ENCODE results near the gene UBAP2L. TPM values are rescaled to one million over a fixed set of nuclear protein-coding genes. Genes with fewer than 3 reads are reported as not detected.
"Not testable (repeated sequence)": the region's sequence is repeated elsewhere in the genome, so short reads cannot be mapped to it uniquely, and the experiment has no call there.

UBAP2L gene
- total RNA-seq, 1 donor from 2014 or later: 230 TPM

DNA sequence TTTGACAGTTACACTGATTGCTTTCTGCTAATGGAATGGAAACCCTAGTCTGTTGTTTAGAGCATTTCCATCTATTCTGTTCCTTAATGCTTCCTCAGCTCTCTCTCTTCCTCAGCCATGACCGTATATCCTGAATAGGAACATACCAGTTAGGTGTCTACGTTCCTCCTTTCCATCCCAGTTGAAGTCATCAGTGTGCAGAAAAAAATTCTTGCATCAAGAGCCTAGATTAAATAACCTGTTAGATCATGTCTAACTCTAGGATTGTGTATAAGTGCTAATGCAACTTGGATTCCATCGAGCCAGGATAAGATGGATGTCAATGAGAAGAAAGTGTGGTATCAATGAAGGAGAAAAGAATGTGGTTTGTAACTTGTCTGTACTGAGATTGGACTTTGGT is 18.7 kb downstream of the UBAP2L start:
- intact Hi-C loops (cut with micrococcal nuclease): no loop called here

DNA sequence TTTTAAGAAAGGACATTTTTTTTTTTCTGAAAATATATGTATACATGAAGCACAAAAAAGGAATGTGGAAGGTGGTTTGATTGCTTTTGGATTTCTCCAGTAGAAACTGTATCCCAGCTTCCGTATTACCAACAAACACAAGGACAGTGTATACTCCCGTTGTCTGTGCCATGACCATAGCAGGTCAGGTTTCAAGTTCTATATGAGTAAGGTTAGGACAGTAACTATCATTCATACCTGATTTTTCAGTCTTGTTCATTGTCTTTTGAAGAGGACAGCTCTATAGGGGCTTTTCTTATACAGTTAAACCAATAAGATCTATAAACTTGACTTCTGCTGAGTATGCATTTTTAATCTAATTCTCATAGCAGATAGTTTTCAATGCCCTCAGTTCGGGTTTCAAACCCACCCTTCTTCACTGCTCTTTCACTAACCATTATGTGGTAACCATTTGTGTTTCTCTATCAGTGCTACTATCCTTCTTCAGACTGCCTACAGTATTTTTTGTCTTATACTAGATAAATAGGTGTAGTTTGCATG is 19.6 kb downstream of the UBAP2L start:
- intact Hi-C loops (cut with micrococcal nuclease): no loop called here

DNA sequence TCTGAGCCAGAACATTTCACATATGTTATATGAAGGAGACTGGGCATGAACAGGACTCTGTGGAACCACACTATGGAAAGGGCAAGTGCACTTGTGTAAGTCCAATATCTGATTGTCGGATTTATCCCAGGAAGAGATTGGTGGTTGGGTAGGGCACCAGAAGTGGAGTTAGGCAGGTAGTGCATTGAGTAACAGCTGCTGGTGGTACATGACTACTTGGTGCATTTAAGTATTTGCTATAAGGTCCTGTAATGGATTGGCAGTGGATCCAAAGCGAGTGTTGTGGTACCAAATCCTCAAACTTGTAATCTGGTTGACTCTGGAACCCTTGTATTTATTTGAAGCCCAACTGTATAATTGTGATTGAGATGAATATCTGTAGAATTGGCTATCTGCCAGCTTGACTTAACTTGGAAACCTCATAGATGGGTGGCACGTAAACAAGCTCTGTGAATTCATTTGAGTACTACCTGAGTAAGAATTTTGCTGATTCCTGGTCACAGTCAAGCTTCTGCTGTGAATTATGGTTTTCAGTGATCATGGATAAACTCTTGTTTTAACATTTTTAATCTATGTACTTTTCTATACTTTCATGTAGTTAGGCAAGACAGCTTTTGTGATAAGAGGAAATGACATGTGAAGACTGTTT is 21.1 kb downstream of the UBAP2L start:
- intact Hi-C loops (cut with micrococcal nuclease): no loop called here

DNA sequence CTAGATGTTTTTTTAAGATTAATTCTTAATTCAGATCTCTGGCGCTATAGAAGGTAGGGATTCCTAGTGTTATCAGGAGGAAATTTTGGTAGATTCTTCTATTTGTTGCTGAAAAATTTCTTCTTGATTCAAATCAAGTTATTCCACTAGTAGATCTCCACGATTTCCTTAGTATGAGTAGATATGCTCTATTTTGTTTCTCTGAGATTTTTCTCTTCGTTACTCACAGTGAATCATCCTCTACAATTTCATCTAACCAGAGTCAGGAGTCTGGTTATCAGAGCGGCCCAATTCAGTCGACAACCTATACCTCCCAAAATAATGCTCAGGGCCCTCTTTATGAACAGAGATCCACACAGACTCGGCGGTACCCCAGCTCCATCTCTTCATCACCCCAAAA is 32.9 kb downstream of the UBAP2L start:
- intact Hi-C loops (cut with micrococcal nuclease): no loop called here

DNA sequence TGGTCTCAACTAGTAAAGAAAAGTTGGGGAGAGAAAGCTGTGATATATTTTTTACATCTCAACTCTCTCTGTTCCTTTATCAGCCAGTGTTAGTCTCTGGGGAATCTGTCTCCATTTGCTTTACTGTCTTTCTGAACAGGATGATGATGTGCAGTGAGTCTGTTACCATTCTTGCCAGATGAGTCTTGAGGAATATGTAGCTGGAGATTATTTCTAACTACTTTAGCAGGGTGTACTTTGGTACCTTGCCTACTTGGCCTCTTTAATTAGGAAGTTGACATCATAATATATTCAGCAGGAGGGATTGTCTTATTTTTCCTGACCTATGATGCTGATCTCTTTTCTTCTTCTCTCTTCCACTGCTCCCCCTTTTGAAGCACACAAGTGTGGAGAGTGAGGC is 35.9 kb downstream of the UBAP2L start:
- intact Hi-C loops (cut with micrococcal nuclease): no loop called here

DNA sequence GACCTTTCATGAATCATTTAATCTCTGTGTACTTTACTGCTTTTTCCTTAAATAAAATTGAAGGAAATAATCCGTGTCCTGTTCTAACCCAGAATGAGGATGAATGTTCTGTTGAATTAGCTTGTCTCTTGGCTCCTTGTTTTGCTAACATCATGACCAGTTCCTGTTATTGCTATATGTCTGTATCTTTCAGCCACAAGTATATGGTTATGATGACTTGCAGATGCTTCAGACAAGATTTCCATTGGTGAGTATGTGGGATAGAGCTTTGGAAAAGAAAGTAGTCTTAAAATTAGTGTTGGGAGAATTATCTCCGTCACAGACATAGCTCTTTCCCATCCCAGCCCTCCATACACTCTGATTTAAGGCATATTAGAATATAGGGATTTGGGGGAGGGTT is 38.0 kb downstream of the UBAP2L start:
- intact Hi-C loops (cut with micrococcal nuclease): no loop called here

DNA sequence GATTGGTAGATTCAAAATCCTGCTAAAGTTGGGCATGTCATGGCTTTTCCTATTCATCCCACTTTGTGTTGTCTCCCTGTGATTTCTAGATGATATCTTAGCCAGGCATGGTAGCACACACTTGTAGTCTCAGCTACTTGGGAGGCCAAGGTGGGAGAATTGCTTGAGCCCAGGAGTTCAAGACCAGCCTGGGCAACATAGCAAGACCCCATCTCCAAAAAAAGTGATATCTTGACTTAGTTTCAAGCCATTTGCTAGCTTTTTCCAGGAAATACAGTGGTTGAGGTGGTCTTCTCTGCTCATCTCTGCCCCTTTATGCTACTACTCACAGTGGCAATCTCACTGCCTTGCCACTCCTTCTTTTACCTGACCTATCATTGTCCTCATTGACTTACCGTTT is 39.4 kb downstream of the UBAP2L start:
- intact Hi-C loops (cut with micrococcal nuclease): no loop called here

DNA sequence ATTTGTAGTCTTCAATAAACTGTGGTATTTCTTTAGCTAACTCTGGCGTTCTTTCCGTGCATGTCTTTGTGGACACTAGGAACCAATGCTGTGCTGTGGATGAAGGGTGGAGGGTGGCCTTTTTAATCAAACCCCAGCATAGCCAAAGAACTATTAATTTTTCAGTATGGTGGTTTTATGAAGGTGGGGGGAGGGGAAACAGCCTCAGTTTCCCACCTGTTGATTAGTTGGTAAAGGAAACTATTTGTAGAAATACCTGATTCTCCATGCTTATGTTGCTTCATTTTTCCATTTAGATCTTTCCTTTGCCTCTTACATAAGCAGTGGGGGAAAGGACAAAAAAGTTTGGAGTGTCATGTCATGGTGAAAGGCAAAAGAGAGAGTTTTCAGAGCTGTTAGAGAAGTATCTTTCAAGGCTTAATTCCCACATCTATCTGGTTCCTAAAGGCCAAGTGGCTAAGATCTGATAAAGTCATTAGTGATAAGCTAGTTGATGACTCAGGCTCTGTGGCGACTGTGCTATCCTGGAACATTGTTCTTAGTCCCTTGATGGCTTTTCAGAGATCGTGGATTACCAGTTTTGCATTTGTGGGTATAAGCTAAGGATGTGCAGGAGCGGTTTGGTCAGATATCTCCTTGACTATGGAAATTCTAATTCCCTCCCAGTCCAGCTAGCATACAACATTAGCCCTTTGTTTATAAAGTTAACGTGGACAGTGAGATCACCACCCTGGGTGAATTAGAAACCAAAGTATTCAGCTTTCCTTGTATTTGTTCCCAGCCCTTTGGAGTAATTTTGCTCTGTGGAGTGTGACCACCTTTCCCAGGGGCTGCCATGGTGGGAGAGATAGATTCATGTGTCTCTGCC is 42.9 kb downstream of the UBAP2L start:
- intact Hi-C loops (cut with micrococcal nuclease): loop anchor here (2.0 kb wide), 1 partner anchor 105 kb away; no protein-coding TSS in a partner anchor

DNA sequence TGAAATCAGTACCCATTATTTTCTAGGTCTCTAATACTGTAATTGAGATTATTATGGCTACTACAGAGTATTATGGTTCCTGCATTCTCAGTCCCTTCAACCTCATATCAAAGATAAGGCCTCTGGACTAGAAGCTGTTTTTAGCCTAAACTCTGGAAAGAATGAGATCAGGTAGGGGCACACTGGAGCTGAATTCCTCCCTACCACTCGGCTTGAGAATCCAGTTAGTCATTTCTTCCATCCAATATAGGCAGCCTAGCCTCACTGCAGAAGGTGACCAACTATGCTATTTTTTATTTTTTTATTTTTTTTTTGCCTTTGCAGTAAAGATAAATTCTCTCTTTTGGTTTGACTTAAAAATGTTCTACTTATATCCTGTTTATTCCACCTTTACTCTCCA is 43.7 kb downstream of the UBAP2L start:
- intact Hi-C loops (cut with micrococcal nuclease): loop anchor here (2.0 kb wide), 1 partner anchor 106 kb away; no protein-coding TSS in a partner anchor

DNA sequence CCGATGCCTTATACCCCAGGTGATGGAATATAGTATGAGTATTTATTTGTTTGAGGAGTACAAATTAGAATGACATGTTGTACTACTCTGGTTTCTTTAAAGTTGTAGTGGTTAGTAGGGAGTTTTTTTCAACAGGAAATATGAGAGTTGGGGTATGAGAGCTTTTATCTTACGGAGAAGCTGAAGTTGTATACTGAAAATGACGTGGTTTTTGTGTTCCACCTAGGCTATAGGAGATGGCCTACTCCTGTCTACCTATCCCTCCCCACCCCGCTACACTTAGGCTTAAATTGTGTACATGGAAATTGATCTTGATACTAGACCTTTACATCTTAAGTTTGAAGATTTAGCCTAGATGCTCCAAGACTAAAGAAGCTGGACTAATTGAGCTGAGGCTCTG is 44.8 kb downstream of the UBAP2L start:
- intact Hi-C loops (cut with micrococcal nuclease): loop anchor here (1.0 to 2.0 kb wide), 3 partner anchors 45 to 107 kb away; partner anchors contain the start of gene UBAP2L

DNA sequence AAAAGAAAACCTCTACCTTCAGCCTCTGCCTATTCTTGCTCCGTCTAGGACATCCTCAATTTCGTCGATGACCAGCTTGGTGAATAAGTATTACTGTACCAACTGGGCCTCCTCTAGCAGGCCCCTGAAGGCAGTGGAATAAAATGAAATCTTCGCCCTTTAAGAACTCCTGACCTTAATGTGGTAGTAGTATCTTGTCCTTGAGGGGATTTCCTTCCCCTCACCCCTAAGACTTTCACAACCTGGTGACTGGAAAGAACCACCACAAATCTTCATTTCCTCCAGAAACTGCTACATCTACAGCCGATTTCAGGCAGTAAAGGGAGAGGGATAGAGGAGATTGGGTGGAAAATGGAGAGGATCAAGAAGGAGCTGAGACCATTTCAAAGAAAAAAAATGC is 50.1 kb downstream of the UBAP2L start:
- intact Hi-C loops (cut with micrococcal nuclease): loop anchor here (5.0 to 10.0 kb wide), 2 partner anchors 476 to 639 kb away; partner anchors contain the start of gene CHTOP

DNA sequence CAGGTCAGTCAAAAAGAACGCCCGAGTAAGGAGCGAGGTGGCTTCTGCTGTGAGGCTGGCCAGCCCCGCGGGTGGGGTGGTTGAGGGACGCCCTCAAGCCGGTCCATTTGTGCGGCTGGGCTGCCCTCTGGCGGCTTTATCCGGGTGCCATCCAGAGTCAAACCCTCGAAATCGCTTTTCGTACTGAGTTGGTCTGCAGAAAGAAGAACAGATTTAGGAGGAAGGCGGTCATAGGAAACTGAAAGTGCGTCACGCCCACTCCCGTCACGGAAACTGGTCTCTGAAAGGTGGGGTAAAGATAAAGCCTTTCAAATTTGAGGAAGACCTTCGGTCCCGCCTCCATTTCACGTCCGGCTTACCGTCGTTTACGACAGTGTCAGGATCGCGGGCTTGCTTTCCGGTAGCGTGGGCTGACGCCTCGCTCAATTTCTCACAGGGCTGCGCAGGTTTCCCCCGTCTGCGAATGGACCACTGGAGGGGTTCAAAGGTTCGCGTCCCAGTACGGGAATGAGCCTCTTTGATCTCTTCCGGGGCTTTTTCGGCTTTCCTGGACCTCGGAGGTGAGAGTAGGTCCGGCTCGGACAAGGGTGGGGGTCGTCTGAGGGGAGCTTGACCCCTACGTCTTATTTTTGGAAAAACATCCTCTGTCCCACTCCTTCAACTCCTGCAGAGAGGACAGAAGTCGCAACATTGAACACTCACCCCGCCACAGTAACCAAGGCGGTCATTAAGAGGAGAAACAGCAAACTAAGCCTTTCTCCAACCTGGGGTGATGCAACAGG is 51.7 kb downstream of the UBAP2L start, which contains the start of gene HAX1:
Gene HAX1 (plus strand): TSS at position 413 of the 782 bp plus-strand sequence. CDS start 95 bp downstream, at position 508.
- intact Hi-C loops (cut with micrococcal nuclease): loop anchor here (1.0 to 10.0 kb wide), 16 partner anchors 52 to 640 kb away; partner anchors contain the start of genes ADAR, CHTOP, RPS27 and UBAP2L

DNA sequence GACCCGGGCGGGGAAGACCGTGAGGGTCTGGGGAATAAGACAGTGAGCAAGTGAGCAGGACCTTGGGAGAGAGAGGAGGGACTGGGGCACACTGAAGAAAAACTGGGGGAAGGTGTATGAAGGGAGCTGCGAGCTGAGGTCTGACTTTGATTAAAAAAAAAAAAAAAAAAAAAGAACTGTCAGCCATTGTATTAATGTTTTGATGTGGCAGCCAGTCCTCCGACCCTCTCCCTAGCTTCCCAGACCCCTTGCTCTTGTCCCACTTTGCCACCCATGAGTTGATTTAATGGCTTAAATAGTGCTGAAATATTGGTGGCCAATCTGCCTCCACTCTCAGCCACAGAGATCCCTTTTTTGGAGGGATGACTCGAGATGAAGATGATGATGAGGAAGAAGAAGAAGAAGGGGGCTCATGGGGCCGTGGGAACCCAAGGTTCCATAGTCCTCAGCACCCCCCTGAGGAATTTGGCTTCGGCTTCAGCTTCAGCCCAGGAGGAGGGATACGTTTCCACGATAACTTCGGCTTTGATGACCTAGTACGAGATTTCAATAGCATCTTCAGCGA is 52.3 kb downstream of the UBAP2L start:
- intact Hi-C loops (cut with micrococcal nuclease): loop anchor here (1.0 to 10.0 kb wide), 16 partner anchors 51 to 641 kb away; partner anchors contain the start of genes ADAR, CHTOP, RPS27 and UBAP2L

DNA sequence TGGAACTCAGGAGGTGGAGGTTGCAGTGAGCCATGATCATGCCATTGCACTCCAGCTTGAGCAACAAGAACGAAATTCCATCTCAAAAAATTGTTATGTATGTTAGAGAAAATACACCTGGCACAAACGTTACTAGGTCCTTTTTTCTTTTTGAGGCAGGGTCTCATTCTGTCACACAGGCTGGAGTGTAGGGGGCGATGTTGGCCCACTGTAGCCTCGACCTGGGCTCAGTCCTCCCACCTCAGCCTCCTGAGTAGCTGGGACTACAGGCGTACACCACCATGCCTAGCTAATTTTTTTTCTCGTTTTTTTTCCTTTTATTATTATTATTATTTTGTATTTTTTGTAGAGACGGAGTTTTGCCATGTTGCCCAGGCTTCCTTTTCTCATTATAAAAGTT is 56.0 kb downstream of the UBAP2L start:
- intact Hi-C loops (cut with micrococcal nuclease): loop anchor here (2.0 to 10.0 kb wide), 3 partner anchors 76 to 482 kb away; no protein-coding TSS in a partner anchor

DNA sequence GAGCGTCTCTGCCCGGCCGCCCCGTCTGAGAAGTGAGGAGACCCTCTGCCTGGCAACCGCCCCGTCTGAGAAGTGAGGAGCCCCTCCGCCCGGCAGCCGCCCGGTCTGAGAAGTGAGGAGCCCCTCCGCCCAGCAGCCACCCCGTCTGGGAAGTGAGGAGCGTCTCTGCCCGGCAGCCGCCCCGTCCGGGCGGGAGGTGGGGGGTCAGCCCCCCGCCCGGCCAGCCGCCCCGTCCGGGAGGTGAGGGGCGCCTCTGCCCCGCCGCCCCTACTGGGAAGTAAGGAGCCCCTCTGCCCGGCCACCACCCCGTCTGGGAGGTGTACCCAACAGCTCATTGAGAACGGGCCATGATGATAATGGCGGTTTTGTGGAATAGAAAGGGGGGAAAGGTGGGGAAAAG is 66.8 kb downstream of the UBAP2L start:
- intact Hi-C loops (cut with micrococcal nuclease): not testable (repeated sequence)

DNA sequence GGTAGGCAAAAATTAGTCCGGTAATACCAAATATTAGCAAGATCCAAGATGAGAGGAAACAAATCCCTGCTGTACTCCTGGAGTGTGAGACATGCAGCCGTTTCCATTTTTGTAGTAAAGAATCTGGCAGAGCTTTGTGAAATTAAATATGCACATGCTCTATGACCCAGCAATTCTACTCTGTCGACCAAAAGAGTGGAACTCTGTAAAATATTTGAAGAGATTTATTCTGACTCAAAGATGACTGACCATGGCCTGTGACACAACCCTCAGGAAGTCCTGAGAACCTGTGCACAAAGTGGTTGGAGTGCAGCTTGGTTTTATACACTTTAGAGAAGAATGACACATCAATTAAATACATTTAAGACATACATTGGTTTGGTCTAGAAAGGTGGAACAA is 67.9 kb downstream of the UBAP2L start:
- intact Hi-C loops (cut with micrococcal nuclease): no loop called here

DNA sequence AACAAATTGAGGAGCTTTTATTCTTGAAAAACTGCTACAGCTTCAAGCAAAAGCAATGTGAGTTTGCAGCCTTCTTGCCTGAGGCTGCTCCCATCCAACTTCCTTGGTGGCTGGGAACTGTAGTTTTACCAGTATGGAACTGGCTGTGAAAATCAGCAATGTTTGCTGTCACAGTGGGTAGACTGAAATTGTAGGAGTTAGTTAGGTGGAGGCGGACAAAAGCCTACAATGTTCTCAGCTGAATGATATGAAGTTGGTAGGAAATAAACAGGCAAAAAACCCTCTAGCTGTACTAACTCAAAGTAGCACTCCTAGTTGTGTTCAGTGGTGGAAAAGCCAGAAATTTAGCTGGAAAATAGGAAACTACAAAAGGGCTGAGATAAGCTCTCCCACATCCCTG is 70.2 kb downstream of the UBAP2L start:
- intact Hi-C loops (cut with micrococcal nuclease): no loop called here

DNA sequence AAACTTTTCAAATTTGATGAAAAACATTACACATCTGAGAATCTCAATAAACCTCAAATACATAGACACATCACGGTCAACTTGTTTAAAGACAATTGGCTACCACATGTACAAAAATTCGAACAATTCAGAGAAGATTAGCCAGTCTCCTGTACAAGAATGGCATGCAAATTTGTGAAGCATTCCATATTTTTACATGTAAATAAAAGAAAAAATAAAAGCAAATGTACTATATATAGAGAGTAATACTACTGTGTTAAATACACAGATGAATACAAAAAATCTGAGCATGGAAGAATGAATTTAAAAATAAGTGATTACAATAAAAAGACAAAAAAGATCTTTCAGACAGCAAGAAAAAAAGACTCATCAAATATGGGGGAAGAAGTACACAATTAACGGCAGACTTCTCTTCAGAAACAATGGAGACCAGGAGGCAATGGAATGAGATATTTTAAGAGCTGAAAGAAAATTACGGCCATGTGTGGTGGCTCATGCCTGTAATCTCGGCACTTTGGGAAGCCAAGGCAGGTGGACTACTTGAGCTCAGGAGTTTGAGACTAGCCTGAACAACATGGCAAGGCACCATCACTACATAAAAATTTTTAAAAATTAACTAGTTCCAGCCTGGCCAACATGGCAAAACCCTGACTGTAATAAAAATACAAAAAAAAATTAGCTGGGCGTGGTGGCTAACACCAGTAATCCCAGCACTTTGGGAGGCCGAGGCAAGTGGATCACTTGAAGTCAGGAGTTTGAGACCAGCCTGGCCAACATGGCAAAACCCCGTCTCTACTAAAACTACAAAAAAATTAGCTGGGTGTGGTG is 74.9 kb downstream of the UBAP2L start:
- intact Hi-C loops (cut with micrococcal nuclease): no loop called here

DNA sequence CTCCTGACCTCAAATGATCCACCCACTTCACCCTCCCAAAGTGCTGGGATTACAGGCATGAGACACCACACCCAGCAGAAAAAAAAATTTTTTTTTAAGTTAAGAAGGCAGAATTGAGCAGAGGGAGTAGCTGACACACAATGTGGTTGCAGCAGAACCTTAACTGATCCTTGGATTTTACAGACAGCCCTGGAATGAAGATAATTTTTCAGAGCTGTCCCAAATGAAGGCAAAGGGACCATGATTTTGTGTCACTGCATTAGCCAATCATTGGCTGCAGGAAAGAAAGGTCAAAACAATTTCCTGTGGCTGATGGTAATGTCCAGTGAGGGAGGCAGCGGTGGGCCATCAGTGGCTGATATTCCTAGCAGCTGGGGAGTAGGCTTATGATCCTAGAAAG is 80.8 kb downstream of the UBAP2L start:
- intact Hi-C loops (cut with micrococcal nuclease): no loop called here

Data from T-helper 1 cell treated with Interleukin-12 subunit alpha and Interleukin-12 subunit beta and Interleukin-4 antibody, amounts not matched to agents 30 ng/mL and 1 ng/mL, for 36 hours (primary cell).